Glomerular visceral epithelial cell (primary cell): ENCODE measurements around the gene POLDIP3.
A peak's percentile ranks its signal among the peaks of the same experiment; 100 is the strongest.

Experiments
- DNase-seq: peaks from one replicate; pipeline ENCODE4 v3.0.0-alpha.2; 2016; ENCODE audit errors: extremely low spot score

POLDIP3 gene

GRCh38 chr22:42642806-42643633, 28.3 kb upstream of the POLDIP3 start:
- no peak for DNase-seq

GRCh38 chr22:42641801-42642413, 27.2 kb upstream of the POLDIP3 start:
- DNase-seq = no peak

DNA sequence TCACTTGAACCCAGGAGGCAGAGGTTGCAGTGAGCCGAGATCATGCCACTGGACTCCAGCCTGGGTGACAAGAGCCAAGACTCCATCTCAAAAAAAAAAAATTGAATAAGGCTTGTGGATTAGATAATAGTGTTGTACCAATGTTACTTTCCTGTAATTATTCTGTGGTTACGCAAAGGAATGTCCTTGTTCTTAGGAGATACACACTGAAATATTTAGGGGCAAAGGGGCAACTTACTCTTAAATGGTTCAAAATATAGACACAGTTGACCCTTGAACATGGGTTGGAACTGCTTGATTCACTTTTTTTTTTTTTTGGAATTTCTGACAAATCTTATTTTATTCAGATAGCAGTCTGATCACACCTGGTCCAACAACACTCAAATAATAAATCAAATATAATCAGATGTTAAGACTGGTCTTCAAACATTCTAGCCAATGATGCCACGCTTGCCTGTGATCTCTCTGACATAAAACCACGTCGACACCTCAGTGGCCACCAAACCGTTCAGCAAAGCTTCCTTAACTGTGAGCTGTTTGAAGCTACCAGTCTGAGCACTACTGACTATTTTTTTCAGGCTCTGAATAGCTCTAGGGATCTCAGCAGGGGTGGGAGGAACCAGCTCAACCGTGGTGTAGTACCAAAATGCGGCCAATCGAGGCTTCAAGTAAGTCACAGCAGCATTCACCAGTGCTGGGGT, 25.0 kb upstream of the POLDIP3 start:
- DNase-seq = no peak

DNA sequence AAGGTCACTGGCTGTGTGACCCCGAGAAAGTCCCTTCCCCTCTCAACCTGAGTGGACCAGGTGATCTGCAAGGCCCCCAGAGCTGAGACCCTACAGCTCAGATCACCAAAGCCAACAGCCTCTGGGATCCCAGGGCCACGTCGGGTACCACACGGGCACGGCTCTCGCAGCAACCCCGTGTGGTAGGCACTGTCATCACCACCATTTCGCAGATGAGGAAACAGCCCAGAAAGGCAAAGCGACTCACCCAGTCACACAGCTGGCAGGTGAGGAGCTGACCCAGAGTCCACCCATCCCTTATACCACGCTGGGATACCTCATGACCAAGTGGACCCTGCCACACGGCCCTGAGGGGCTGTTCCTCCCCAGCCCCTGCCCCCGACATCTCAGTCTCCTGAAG, 22.9 kb upstream of the POLDIP3 start:
- no peak for DNase-seq

DNA sequence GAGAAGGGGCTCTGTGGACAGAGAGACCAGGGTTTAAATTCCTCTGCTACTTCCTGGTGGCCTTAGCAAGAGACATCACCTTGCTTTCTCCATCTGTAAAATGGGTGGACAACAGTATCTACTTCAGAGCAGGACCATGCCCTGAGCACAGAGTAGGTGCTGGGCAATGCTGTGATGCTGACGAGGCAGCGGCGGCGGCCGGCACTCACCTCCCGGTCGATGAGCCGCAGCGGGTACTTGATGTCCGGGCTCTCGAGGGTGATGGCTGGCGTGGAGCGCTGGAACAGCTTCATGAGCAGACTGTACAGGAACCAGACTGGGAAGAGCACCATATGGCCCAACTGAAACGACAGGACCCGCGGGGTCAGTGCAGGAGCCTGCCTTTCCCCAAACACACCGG, 21.8 kb upstream of the POLDIP3 start:
- DNase-seq = no peak

GRCh38 chr22:42635531-42635930, 20.8 kb upstream of the POLDIP3 start:
- DNase-seq = peak; percentile 85

DNA sequence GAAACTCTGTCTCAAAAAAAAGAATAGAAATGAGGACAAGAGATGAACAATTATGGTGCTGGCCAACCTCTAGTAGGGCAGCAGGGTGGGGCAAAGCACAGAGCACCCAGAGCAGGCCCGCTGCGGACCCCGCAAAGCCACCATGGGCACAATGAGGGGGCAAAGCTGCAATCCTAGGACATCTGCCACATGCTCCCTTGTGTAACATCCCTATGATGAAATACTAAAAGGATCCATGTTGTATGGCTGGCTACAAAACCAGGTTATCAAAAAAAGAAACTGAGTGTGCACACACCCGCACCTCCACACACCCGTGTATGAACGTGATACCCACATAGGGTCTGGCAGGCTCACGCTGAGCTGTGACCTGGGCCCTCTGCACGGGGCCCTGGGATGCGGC, 18.3 kb upstream of the POLDIP3 start:
- no peak for DNase-seq

GRCh38 chr22:42632096-42632495, 17.4 kb upstream of the POLDIP3 start:
- no peak for DNase-seq

DNA sequence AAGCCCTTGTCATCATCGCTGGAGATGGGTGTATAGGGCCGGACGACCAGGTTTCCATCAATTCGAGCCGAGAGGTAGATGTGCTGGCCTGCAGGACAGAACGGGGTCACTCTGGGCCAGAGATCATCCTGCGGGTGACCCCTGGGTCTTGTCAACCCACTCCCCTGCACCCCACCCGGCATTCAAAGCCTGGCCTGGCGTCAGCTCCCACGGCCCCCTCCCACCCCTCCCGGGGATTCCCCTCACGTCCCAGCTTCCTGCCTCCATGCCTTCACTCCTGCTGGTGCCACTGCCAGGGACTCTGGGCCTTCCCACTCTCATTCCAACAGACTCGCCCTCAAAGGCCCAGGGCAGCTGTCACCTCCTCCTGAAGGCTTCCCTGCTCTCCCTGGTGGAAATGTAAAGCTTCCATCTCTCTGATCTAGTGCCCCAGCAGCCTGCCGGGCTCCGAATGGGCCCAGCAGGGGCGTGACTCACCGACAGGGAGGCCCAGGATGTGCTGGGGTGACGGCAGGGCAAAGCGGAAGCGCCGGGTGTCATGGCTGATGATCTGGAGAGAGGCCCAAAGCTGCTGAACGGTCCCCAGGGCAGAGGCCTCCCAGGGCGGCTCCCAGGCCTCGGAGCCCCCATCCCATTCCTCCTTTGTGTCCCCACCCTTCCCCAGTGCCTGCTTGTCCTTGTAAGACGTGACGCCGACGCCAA, 16.4 kb upstream of the POLDIP3 start:
- DNase-seq = peak; percentile 40

GRCh38 chr22:42630211-42630610, 15.5 kb upstream of the POLDIP3 start:
- no peak for DNase-seq

- no peak for DNase-seq
Observed at GRCh38 chr22:42627981-42628380, 13.3 kb upstream of the POLDIP3 start.

DNA sequence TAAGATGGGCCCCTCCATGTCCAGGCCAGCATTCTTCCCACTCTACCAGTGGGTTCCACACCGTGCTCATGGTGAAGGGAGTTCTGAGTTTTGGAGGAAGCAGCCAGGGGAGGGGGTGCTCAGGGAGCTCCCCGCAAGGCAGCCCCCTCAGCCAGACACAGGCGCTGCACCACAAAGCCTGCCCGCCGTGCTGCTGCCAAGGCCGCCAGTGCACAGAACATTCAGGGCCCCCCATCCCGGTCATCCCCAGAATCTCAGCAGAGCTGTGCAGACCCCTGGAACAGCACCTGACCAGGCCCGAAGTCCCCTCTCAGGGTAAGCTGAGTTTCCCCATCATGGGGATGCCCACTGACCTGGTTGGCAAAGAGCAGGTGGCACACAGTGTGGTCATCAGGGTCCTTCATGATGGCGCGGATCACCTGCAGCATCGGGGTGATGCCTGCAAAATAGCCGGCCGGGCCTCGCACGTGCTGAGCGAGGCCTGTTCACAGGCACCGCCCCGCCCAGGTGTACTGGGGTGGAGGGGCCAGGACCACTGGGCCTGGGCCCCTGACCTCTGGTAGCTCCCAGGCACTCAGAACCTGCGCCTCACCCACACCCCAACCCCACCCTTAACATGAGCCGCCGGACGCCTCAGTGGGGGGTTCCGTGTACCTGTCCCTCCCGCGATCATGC, 12.4 kb upstream of the POLDIP3 start:
- no peak for DNase-seq

DNA sequence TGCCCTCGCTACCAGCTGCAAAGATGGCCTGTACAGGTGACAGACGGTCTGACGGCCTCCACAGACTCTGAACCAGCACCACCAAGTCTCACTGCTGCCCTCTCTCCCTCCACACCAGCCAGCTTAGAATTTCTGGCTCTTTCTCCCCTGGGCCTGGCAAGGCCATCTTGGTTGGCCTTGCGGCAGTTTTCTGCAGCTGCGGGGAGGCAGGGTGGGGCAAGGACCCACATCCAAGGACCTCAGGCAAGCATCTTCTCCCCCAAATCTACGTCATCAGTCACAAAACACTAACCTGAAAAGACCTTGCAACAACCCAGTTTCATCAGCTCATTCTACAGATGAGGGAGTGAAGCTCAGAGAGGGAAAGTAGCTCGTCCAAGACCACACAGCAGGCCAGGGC, 11.7 kb upstream of the POLDIP3 start:
- DNase-seq = no peak

- no peak for DNase-seq
Observed at GRCh38 chr22:42625416-42625815, 10.7 kb upstream of the POLDIP3 start.

- DNase-seq = no peak
Observed at GRCh38 chr22:42624551-42625106, 9.9 kb upstream of the POLDIP3 start.

- DNase-seq = no peak
Observed at GRCh38 chr22:42623756-42624441, 9.2 kb upstream of the POLDIP3 start.

DNA sequence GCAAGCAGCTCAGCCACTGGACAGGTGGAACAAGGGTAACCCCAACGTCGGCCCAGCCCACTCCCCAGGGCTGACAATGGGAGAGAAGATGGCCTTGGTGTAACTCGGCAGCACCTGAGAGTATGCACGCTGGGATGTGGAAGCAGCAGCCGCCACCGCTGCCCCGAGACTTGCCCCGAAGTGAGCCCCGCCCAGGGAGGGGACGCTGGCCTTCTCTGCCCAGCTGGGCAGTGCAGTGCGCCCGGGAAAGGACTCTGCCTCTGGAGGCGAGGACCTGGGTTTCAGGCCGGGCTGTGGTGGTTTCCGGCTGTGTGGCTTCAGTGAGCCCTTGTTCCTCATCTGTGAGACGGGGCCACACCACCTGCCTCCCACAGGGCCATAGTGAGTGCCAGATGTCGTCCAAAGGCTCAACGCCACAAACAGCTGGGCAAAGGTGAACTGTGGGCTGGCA, 8.6 kb upstream of the POLDIP3 start:
- no peak for DNase-seq

DNA sequence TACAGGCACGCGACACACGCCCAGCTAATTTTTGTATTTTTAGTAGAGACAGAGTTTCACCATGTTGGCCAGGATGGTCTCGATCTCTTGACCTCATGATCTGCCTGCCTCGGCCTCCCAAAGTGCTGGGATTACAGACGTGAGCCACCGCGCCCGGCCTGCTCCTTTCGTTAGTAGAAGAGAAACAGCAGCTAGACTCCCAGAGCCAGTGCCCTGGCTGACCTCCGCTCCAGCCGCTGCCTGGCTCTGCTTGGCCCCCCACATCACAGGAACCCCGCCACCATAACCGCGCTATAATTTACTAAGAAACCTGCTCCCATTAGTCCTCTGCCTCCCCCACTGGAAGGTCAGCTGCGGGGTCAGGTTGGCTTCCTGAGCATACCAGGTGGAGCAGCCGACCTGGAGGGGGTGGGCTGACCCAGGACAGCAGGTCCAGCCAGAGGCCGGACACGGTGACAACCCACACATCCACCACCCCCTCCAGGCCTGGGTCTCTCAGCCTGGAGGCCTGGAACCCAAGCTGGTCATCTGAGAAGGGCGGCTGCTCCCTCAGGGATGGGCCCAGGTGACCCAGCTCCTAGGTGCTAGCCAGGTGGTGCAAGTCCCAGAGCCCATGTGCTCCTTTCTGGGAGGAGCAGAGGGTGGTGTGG, 7.5 kb upstream of the POLDIP3 start:
- no peak for DNase-seq

DNA sequence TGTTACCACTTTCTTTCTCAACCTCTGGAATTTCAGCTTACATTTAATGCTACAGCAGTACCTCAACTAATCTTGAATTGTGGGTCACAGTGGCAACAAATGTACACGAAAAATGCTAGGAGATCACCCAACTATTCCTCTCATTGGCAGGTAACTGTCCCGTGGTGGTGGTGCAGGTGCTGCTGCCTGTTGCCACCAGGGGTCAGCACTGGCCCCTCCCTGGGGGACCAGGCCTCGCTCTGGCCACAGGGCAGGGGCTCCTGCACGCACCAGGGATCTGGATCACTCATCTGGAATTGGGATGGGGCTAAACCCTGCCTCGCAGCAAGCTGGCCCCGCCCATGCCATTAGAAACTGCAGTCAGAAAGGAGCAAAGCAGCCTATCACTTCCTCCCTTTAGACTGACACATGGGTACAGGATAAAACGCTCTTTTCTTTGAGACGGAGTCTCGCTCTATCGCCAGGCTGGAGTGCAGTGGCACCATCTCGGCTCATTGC, 6.9 kb upstream of the POLDIP3 start:
- DNase-seq = peak; percentile 84

DNA sequence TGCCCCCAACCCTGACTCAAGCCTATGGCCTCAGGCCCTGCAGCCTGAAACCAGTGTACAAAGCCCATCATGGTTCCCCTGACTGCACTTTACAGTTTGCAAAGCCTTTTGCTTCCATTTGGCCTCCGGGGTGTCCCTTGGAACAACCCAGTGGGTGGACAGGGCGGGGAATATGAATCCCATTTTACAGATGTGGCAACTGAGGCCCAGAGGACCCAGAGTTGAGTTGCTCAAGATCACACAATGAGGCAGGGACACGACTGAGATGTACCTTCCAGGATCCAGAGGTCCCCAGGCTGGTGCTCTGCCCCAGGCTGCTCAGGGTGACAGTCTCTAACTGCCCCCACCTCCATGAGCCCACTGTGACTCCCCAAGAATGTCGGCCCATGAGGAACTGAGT, 5.4 kb upstream of the POLDIP3 start:
- DNase-seq = no peak
